22Rv1 (cell line): ENCODE data around the gene TBC1D16.

Source experiments
- ZFX ChIP-seq: fragments of 450-650 bp; IDR thresholded peaks from 2 replicates; pipeline ENCODE4 v1.6.1; 2017; ENCODE audit warnings: antibody characterized with exemption, borderline replicate concordance
- TF ChIP-seq, protein P1 (sequence below): fragments of 450-650 bp; IDR thresholded peaks from 2 replicates; pipeline ENCODE4 v1.5.1; 2017; ENCODE audit warnings: mild to moderate bottlenecking

DNA sequence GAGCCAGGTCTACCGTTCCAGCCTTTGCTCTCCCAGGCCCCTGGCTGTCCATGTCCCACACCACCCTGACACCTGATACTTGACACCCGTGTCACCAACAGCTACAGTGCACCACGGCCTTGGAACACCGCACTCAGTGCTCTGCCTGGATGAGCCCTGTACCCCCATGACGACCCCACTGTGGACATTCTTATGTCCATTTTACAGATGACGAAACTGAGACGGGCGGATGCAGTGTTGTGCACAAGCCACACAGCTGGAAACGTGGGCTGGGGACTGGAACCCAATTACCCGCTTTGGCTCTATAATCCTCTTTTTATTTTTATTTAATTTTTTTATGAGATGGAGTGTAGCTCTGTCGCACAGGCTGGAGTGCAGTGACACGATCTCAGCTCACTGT is 112.9 kb downstream of the TBC1D16 start:
- TF ChIP-seq, protein P1, sequence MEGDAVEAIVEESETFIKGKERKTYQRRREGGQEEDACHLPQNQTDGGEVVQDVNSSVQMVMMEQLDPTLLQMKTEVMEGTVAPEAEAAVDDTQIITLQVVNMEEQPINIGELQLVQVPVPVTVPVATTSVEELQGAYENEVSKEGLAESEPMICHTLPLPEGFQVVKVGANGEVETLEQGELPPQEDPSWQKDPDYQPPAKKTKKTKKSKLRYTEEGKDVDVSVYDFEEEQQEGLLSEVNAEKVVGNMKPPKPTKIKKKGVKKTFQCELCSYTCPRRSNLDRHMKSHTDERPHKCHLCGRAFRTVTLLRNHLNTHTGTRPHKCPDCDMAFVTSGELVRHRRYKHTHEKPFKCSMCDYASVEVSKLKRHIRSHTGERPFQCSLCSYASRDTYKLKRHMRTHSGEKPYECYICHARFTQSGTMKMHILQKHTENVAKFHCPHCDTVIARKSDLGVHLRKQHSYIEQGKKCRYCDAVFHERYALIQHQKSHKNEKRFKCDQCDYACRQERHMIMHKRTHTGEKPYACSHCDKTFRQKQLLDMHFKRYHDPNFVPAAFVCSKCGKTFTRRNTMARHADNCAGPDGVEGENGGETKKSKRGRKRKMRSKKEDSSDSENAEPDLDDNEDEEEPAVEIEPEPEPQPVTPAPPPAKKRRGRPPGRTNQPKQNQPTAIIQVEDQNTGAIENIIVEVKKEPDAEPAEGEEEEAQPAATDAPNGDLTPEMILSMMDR, result no peak
- no peak for TF ChIP-seq ZFX
